ENCODE measurements around the gene UFSP2.

UFSP2 gene, protein sequence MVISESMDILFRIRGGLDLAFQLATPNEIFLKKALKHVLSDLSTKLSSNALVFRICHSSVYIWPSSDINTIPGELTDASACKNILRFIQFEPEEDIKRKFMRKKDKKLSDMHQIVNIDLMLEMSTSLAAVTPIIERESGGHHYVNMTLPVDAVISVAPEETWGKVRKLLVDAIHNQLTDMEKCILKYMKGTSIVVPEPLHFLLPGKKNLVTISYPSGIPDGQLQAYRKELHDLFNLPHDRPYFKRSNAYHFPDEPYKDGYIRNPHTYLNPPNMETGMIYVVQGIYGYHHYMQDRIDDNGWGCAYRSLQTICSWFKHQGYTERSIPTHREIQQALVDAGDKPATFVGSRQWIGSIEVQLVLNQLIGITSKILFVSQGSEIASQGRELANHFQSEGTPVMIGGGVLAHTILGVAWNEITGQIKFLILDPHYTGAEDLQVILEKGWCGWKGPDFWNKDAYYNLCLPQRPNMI

DNA sequence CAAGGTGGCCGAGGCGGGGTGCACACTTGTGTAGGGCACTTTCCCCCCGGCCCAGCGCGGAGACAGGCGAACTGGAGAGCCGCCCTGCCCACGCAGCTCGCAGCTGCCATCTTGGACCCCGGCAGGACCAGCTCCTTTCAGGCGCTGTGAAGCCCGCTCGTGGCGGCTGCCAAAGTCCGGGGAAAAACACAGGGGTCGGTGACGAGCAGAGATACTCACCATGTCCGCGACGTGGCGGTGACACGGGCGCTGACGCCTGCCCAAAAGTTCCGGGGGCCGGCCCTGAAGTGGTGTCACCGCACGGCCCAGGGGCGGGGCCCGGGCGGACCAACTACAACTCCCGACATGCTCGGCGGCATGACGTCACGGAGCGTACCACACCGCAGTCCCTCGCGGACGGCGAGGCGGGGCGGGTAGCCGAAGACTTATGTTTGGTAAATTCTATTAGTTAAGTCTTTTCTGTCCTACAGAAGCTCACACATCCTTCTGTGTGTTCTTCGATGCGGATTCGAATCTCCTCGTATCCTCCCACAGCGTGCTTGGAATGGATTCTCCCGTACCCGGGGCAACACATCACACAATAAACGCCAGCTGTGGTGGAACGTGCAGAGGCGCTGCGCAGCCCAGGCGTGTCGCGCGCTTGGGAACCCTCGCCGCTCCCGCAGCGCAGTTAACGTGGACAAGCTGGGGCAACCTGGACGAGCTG is at the start of gene UFSP2:
Gene UFSP2, minus strand, starts transcription at position 318 of the 706 bp plus-strand sequence. Its CDS starts 96 bp downstream, at position 222.
- ChIA-PET POLR2A (interaction anchor here (0.6 to 2.2 kb wide), 8 partner anchors 20 to 217 kb away, joined by 3 to 10 read pairs (median 4); partner anchors contain the start of genes ANKRD37, LRP2BP and SNX25), CTCF (interaction anchor here (0.6 to 1.2 kb wide), 2 partner anchors 33 to 108 kb away, joined by 3 read pairs; no protein-coding TSS in a partner anchor)
- peak; percentile 79 for DNase-seq (ENCODE audit: extremely low spot score)
- TF ChIP-seq BHLHE40 (IDR thresholded peaks at IDR 0.05; ENCODE audit: borderline replicate concordance) (peak; percentile 86), L3MBTL2 (conservative IDR thresholded peaks at IDR 0.05) (peak; percentile 73), ELF4 (IDR thresholded peaks at IDR 0.05) (no peak), ARNT (IDR thresholded peaks at IDR 0.05) (0 out of 2 replicates have a peak, but pooled peaks have one; percentile 25), LEF1 (IDR thresholded peaks at IDR 0.05; ENCODE audit: borderline replicate concordance) (no peak), FOXA1 (IDR thresholded peaks at IDR 0.05) (no peak)
- TF ChIP-seq, protein P1, sequence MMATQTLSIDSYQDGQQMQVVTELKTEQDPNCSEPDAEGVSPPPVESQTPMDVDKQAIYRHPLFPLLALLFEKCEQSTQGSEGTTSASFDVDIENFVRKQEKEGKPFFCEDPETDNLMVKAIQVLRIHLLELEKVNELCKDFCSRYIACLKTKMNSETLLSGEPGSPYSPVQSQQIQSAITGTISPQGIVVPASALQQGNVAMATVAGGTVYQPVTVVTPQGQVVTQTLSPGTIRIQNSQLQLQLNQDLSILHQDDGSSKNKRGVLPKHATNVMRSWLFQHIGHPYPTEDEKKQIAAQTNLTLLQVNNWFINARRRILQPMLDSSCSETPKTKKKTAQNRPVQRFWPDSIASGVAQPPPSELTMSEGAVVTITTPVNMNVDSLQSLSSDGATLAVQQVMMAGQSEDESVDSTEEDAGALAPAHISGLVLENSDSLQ (IDR thresholded peaks at IDR 0.05): no peak

DNA sequence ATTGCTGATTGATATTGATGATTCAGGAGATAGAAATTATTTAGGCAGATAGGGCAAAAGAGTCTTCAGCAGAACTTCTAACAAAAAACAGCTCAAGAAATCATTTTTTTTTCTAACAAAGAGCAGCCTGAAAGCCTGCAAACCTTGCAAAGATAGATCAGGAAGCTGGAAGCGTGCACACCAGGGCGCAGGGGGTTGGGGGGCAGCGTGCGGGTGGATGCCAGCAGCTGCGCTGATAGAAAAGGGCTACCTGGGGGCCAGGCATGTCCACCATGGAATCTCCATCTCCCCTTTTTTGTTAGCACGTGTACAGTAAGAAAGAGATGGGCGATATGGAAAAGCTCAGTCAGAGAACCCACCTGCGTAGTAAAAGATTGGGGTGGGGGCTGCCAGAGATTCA is 47.5 kb upstream of the UFSP2 start:
- ChIA-PET POLR2A (interaction anchor here (0.8 kb wide), 1 partner anchor 77 kb away, joined by 3 read pairs; the partner anchor contains the start of gene ANKRD37), CTCF (interaction anchor here (0.6 to 2.0 kb wide), 3 partner anchors 125 to 626 kb away, joined by 3 to 7 read pairs (median 3); no protein-coding TSS in a partner anchor)
- TF ChIP-seq HDGF (IDR thresholded peaks at IDR 0.05; ENCODE audit: borderline replicate concordance): no peak
- no peak for TF ChIP-seq SUZ12 (IDR thresholded peaks at IDR 0.05)
- TF ChIP-seq L3MBTL2 (conservative IDR thresholded peaks at IDR 0.05): no peak
- no peak for TF ChIP-seq TARDBP (IDR thresholded peaks at IDR 0.05)
- TF ChIP-seq SP1 (IDR thresholded peaks at IDR 0.05): no peak
- TF ChIP-seq ARNT (IDR thresholded peaks at IDR 0.05): no peak
- TF ChIP-seq BHLHE40 (IDR thresholded peaks at IDR 0.05; ENCODE audit: borderline replicate concordance): no peak
- no peak for TF ChIP-seq CTBP1 (IDR thresholded peaks at IDR 0.05; ENCODE audit: borderline replicate concordance)
- TF ChIP-seq FOXK2 (IDR thresholded peaks at IDR 0.05): no peak
- TF ChIP-seq NFRKB (IDR thresholded peaks at IDR 0.05): no peak
- no peak for DNase-seq (ENCODE audit: extremely low spot score)

DNA sequence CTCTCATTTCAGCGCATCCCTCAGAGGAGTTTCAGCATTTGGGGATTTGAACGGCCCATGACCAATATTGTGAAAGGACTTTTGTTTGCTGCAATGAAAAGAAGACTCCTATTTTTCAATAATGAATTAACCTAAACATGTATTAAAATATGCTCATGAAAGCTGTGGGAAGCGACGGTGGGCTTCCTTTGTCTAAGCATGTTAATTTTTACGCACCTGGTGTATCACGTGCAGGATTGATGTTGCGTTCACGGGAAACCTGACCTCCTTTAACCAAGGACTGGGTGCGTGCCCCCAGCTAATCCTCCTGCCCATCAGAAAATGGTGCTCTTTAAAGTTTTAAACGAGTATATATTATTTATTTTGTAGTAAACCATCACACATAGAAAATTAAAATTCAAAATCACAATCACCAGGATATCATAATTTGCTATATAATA is 46.4 kb upstream of the UFSP2 start:
- TF ChIP-seq LEF1 (IDR thresholded peaks at IDR 0.05; ENCODE audit: borderline replicate concordance) (no peak), SP1 (IDR thresholded peaks at IDR 0.05) (no peak)
- TF ChIP-seq, protein P1 (IDR thresholded peaks at IDR 0.05): no peak
- no peak for DNase-seq (ENCODE audit: extremely low spot score)
- POLR2A ChIA-PET: interaction anchor here (0.9 kb wide), 1 partner anchor 76 kb away, joined by 3 read pairs; the partner anchor contains the start of gene ANKRD37
- CTCF ChIA-PET: interaction anchor here (0.6 to 1.2 kb wide), 4 partner anchors 96 to 338 kb away, joined by 3 to 4 read pairs (median 3); no protein-coding TSS in a partner anchor

DNA sequence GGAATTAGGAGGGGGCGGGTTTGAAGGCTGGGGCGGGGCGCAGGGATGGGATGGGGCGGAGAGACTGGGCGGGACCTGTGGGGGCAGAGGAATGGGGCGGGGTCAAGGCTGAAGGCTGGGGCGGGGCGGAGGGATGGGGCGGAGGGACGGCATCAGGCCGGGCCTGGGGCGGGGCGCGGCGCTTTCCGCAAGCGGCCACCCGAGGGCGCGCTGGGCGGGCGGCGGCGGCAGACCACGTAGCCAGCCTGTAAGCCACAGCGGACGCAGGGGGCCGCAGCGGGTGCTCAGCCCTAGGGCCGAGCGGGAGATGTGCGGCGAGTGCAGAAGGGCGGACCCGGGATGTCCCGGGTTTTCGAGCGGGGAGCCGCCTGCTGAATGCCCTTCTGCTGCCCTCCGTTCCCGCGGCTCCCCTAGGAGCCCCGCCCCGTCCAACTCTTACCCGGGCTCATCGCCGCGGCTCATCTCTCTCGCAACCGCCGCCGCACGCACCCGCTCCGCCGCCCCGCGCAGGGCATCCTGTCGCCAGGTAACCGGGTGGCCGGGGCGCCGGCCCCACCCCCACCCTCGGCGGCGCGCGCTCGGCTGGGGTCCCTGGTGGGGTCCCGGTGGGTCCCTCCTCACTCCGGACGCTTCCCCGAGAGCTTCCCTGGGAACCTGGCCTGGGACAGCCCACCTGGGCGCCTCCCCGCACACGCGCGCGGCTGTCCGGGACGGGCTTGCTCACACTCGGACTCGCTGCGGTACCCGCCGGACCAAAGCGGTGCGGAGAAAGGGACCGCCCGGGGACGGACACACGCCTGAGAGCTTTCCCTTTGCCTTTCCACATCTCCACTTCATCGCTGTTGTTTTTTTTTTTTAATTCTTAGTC is 45.7 kb upstream of the UFSP2 start, which contains the start of gene CCDC110:
Gene CCDC110, minus strand, starts transcription at position 499 of the 868 bp plus-strand sequence. Its CDS starts 50 bp downstream, at position 449.
- POLR2A ChIA-PET: interaction anchor here (0.9 kb wide), 1 partner anchor 75 kb away, joined by 3 read pairs; the partner anchor contains the start of gene ANKRD37
- CTCF ChIA-PET: interaction anchor here (0.7 to 1.2 kb wide), 2 partner anchors 102 to 126 kb away, joined by 3 read pairs; no protein-coding TSS in a partner anchor
- peak; percentile 92 for DNase-seq (ENCODE audit: extremely low spot score)
- TF ChIP-seq L3MBTL2 (conservative IDR thresholded peaks at IDR 0.05) (no peak), ARNT (IDR thresholded peaks at IDR 0.05) (no peak), TARDBP (IDR thresholded peaks at IDR 0.05) (no peak), SP1 (IDR thresholded peaks at IDR 0.05) (no peak), SUZ12 (IDR thresholded peaks at IDR 0.05) (no peak), ZNF384 (IDR thresholded peaks at IDR 0.05) (no peak), FOXM1 (IDR thresholded peaks at IDR 0.05; ENCODE audit: borderline replicate concordance) (no peak), HDGF (IDR thresholded peaks at IDR 0.05; ENCODE audit: borderline replicate concordance) (no peak)

DNA sequence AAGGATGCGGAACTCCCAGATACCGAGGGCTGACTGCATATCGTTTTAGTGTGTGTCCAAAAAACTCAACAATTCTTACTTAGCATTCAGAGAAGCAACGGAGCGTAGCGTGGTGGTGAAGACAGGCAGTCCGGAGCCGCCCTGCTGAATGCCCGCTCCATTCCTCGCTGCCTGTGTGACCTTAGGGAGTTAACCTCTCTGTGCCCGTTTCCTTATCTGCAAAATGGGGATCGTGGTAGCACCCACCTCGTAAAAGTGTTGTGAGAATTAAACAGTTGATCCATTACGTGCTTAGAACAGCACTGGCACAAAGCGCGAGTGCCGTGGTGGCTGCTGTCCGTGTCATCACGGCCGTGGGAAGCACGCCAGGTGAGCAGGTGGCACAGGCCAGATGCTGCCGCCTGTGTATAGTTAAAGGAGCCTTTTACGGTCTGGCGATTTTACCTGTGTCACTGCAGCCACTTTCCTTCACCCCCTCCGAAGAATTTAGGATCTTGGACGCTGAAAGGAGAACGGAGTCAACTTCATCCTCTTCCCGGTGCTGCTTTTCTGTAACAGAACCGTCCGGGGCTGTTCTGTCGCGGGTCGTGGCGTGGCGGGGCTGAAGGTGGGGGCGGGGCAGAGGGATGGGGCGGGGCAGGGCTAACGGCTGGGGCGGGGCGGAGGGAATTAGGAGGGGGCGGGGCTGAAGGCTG is 44.9 kb upstream of the UFSP2 start:
- no peak for TF ChIP-seq HDGF (IDR thresholded peaks at IDR 0.05; ENCODE audit: borderline replicate concordance)
- no peak for TF ChIP-seq LEF1 (IDR thresholded peaks at IDR 0.05; ENCODE audit: borderline replicate concordance)
- TF ChIP-seq BHLHE40 (IDR thresholded peaks at IDR 0.05; ENCODE audit: borderline replicate concordance): no peak
- no peak for TF ChIP-seq ELF4 (IDR thresholded peaks at IDR 0.05)
- no peak for TF ChIP-seq FOXM1 (IDR thresholded peaks at IDR 0.05; ENCODE audit: borderline replicate concordance)
- no peak for TF ChIP-seq NFRKB (IDR thresholded peaks at IDR 0.05)
- no peak for TF ChIP-seq FOXK2 (IDR thresholded peaks at IDR 0.05)
- TF ChIP-seq SUZ12 (IDR thresholded peaks at IDR 0.05): no peak
- TF ChIP-seq FOXA1 (IDR thresholded peaks at IDR 0.05): no peak
- no peak for TF ChIP-seq SP1 (IDR thresholded peaks at IDR 0.05)
- no peak for TF ChIP-seq ARNT (IDR thresholded peaks at IDR 0.05)
- TF ChIP-seq, protein P1 (IDR thresholded peaks at IDR 0.05): no peak
- ChIA-PET POLR2A (no interaction called here), CTCF (no interaction called here)
- DNase-seq (ENCODE audit: extremely low spot score): no peak
